Esophagus muscularis mucosa (tissue), 4 donors: ENCODE data around the gene HNRNPA1. TPM values are rescaled to one million over a fixed set of nuclear protein-coding genes. Genes with fewer than 3 reads are reported as not detected.

Source experiments
- DNase-seq: peaks from one replicate; pipeline ENCODE4 v3.0.0-alpha.2; 2017; ENCODE audit errors: extremely low spot score
- H3K27ac ChIP-seq, 4 donors: fragments of 200-600 bp; sonication (generic); replicated peaks in 1 of 4; 1 replicate in 3 of 4; 2 replicates in 1 of 4; pipeline ENCODE4 v1.5.1; 2016 to 2019; ENCODE audit warnings: mild to moderate bottlenecking in 1 of 4
- H3K27me3 ChIP-seq, 4 donors: fragments of 200-600 bp; sonication (generic); one replicate each; pipeline versions ENCODE4 v1.5.1 to v1.6.0; 2016 to 2019
- H3K36me3 ChIP-seq, 4 donors: fragments of 200-600 bp; sonication (generic); one replicate each; pipeline ENCODE4 v1.5.1; 2016 to 2019
- H3K4me1 ChIP-seq, 4 donors: fragments of 200-600 bp; sonication (generic); one replicate each; pipeline ENCODE4 v1.5.1; 2016 to 2019
- H3K4me3 ChIP-seq, 4 donors: fragments of 200-600 bp; sonication (generic); 1 replicate in 2 of 4; 2 replicates in 2 of 4; pipeline ENCODE4 v1.5.1; 2016 to 2019; ENCODE audit warnings: mild to moderate bottlenecking in 4 of 4, moderate library complexity in 1 of 4
- H3K9me3 ChIP-seq, 4 donors: fragments of 200-600 bp; sonication (generic); 1 replicate in 3 of 4; 2 replicates in 1 of 4; pipeline ENCODE4 v1.5.1; 2016 to 2019
- CTCF ChIP-seq, 3 experiments: fragments of 200-600 bp in 2 of 3; fragments of 450-650 bp in 1 of 3; sonication (generic) in 2 of 3; IDR thresholded peaks; one replicate each; pipeline ENCODE4 v1.5.1; 2017 to 2019; ENCODE audit warnings: antibody characterized with exemption in 3 of 3, mild to moderate bottlenecking in 2 of 3, moderate library complexity in 1 of 3
- EP300 ChIP-seq: sonication (generic); formaldehyde crosslinking; IDR thresholded peaks from one replicate; pipeline ENCODE4 v1.6.1; 2017; ENCODE audit warnings: antibody characterized with exemption
- POLR2A ChIP-seq: fragments of 450-650 bp; IDR thresholded peaks from one replicate; pipeline ENCODE4 v1.6.1; 2017; ENCODE audit warnings: antibody characterized with exemption, moderate library complexity, mild to moderate bottlenecking, low read depth
- POLR2AphosphoS5 ChIP-seq, 2 donors: sonication (generic); formaldehyde crosslinking; IDR thresholded peaks; one replicate each; pipeline ENCODE4 v1.6.1; 2017; ENCODE audit warnings: antibody characterized with exemption in 2 of 2
- WGBS: methylation state at CpG from one replicate; pipeline ENCODE4 v1.1.5; 2018; 5-methylcytosine and 5-hydroxymethylcytosine counted together
- intact Hi-C: fragments of 100-400 bp; cut with DNase I; formaldehyde crosslinking; loops from one replicate; pipeline ENCODE4 v1.15.1; 2023
- total RNA-seq, 4 donors: library from RNA; depleted of rRNA; stranded (reverse); fragments of >200 nt; gene quantifications; one replicate each; pipeline versions ENCODE4 v1.1.0 to v1.2.1, GENCODE V29; 2016

The HNRNPA1 gene
- total RNA-seq, 4 donors from 2014 or later: 216 to 368 (median 270) TPM

GRCh38 chr12:54285150-54286041 is 4.9 kb downstream of the HNRNPA1 start:
- H3K4me3 ChIP-seq: no peak overlapping the region
- WGBS: 55% methylated on average over 5 of the region's 5 CpGs
- TF ChIP-seq EP300: no peak
- TF ChIP-seq CTCF (IDR thresholded peaks at IDR 0.05): peak in 2 of 3 experiments; percentile 6 to 21
- H3K4me1 ChIP-seq: peaks cover 50 to 58% (median 57%) of the 10 kb centered on the region in 4 donors
- no peaks in the 10 kb centered on the region for H3K9me3 ChIP-seq
- peaks cover 46 to 79% (median 72%) of the 10 kb centered on the region in 4 donors for H3K36me3 ChIP-seq
- no peak for DNase-seq
- H3K27ac ChIP-seq: peak overlapping the region in 1 of 4 donors; percentile 30
- intact Hi-C loops: loop anchor here (5.0 kb wide), 1 partner anchor 37 kb away; no protein-coding TSS in a partner anchor
- no peaks in the 10 kb centered on the region for H3K27me3 ChIP-seq

- Histone ChIP-seq H3K9me3 (no peaks in the 10 kb centered on the region), H3K4me1 (peaks cover 50 to 57% (median 55%) of the 10 kb centered on the region in 4 donors), H3K27me3 (no peaks in the 10 kb centered on the region), H3K27ac (peak overlapping the region in 1 of 4 donors; percentile 1), H3K4me3 (no peak overlapping the region), H3K36me3 (peaks cover 46 to 77% (median 72%) of the 10 kb centered on the region in 4 donors)
- no peak for TF ChIP-seq EP300
- TF ChIP-seq POLR2A: no peak
- TF ChIP-seq POLR2AphosphoS5 (IDR thresholded peaks at IDR 0.05): no peak
- no peak for TF ChIP-seq CTCF (IDR thresholded peaks at IDR 0.05)
- intact Hi-C loops: loop anchor here (5.0 kb wide), 1 partner anchor 36 kb away; no protein-coding TSS in a partner anchor
- 45% methylated on average over 12 of the region's 12 CpGs for WGBS
- DNase-seq: no peak
Observed at GRCh38 chr12:54286042-54287030, 5.8 kb downstream of the HNRNPA1 start.

GRCh38 chr12:54287261-54288157 is 7.0 kb downstream of the HNRNPA1 start:
- TF ChIP-seq POLR2AphosphoS5 (IDR thresholded peaks at IDR 0.05) (no peak), EP300 (no peak), POLR2A (no peak), CTCF (IDR thresholded peaks at IDR 0.05) (no peak)
- H3K9me3 ChIP-seq: no peaks in the 10 kb centered on the region
- DNase-seq: no peak
- no peak overlapping the region for H3K4me3 ChIP-seq
- 50% methylated on average over 8 of the region's 8 CpGs for WGBS
- intact Hi-C loops: loop anchor here (5.0 kb wide), 1 partner anchor 35 kb away; no protein-coding TSS in a partner anchor
- peaks cover 42 to 68% (median 64%) of the 10 kb centered on the region in 4 donors for H3K36me3 ChIP-seq
- H3K4me1 ChIP-seq: peaks cover 38 to 45% (median 43%) of the 10 kb centered on the region in 4 donors
- no peaks in the 10 kb centered on the region for H3K27me3 ChIP-seq
- peak overlapping the region in 1 of 4 donors; percentile 23 for H3K27ac ChIP-seq
